ENCODE results near the gene KRTAP9-1. TPM values are rescaled to one million over a fixed set of nuclear protein-coding genes. Genes with fewer than 3 reads are reported as not detected.
"Not testable (repeated sequence)": the region's sequence is repeated elsewhere in the genome, so short reads cannot be mapped to it uniquely, and the experiment has no call there.

The KRTAP9-1 gene
- total RNA-seq (not detected), polyA plus RNA-seq (not detected)

DNA sequence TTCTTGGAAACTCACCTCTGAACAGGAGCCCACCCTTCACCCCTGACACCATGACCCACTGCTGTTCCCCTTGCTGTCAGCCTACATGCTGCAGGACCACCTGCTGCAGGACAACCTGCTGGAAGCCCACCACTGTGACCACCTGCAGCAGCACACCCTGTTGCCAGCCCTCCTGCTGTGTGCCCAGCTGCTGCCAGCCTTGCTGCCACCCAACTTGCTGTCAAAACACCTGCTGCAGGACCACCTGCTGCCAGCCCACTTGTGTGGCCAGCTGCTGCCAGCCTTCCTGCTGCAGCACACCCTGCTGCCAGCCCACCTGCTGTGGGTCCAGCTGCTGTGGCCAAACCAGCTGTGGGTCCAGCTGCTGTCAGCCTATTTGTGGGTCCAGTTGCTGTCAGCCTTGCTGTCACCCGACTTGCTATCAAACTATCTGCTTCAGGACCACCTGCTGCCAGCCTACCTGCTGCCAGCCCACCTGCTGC lies at the start of gene KRTAP9-1:
KRTAP9-1 (plus strand) TSS at position 51 of the 482 bp plus-strand sequence; CDS start at position 51, 0 bp downstream.
- H3K9me3 ChIP-seq (ENCODE audit: control insufficient read depth in 4 of 4, low read length in 3 of 4); H3K36me3 ChIP-seq (ENCODE audit: control insufficient read depth in 4 of 4, insufficient read depth in 3 of 4, low read depth in 1 of 4, low read length in 3 of 4): not testable (repeated sequence)
- WGBS: 64% methylated on average over 1 of the region's 1 CpG

DNA sequence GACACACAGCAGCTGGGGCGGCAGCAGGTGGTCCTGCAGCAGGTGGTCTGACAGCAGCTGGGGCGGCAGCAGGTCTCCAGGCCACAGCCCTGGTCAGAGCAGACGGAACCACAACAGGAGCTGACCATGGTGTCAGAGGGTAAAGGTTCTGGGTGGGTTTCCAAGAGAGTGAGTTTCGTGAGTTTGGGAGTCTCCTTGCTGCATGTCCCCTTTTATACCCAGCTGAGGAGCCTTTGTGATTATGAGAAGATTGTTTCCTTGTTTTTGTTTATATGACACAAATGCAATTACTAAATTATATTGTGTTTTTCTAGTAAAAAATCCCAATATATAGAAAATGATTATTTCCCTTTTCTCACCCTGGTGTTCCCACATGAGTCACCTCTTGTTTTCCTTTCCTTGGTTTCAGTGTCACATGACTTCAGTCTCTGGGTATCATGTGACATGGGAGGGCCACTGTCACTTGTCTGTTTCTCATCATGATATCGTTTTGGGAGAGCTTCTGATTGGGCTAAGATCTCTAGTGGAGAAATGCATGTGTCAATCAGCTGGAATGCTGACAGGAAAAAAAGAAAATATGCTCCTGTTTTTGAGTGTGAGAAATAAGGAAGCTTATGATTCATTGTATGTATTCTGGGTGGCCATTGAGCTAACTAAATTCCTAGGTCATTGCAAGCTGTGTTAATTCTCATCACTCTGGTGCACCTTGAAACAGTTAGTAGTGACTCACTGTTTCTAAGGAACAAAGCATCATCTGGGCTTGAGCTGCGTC lies 49.1 kb upstream of the KRTAP9-1 start, which contains the start of gene KRTAP4-6:
KRTAP4-6 (minus strand) TSS at position 185 of the 772 bp plus-strand sequence; CDS start at position 128, 57 bp downstream.
- Histone ChIP-seq H3K27me3 (ENCODE audit: control insufficient read depth in 4 of 4, insufficient read depth in 4 of 4, low read length in 3 of 4) (peaks cover 0 to 4% (median under 1%) of the 10 kb centered on the region in 4 donors), H3K4me3 (ENCODE audit: low read depth in 1 of 3, low read length in 3 of 3) (no peak within 1 kb of the TSS), H3K27ac (ENCODE audit: low read depth in 1 of 2, low read length in 2 of 2) (no peak within 1 kb of the TSS), H3K4me1 (ENCODE audit: control insufficient read depth in 4 of 4, insufficient read depth in 4 of 4, low read length in 3 of 4) (no peaks in the 10 kb centered on the region), H3K9ac (ENCODE audit: low read depth in 1 of 2, low read length in 2 of 2) (no peak within 1 kb of the TSS), H3K36me3 (ENCODE audit: control insufficient read depth in 4 of 4, insufficient read depth in 3 of 4, low read depth in 1 of 4, low read length in 3 of 4) (no peaks in the 10 kb centered on the region), H3K9me3 (ENCODE audit: control insufficient read depth in 4 of 4, low read length in 3 of 4) (peaks cover 5 to 27% (median 11%) of the 10 kb centered on the region in 4 donors)
- WGBS: 82% methylated on average over 6 of the region's 6 CpGs
- no peak for DNase-seq (ENCODE audit: low spot score)
- TF ChIP-seq YY1 (IDR thresholded peaks at IDR 0.05) (no peak), HNF4G (IDR thresholded peaks at IDR 0.05) (no peak), RAD21 (IDR thresholded peaks at IDR 0.05) (no peak), GABPA (IDR thresholded peaks at IDR 0.05 in 1 of 2, conservative IDR thresholded peaks at IDR 0.05 in 1 of 2) (no peak), RXRA (IDR thresholded peaks at IDR 0.05) (no peak), FOXA2 (IDR thresholded peaks at IDR 0.05) (no peak), JUND (IDR thresholded peaks at IDR 0.05) (no peak), TAF1 (conservative IDR thresholded peaks at IDR 0.05) (no peak), FOXA1 (IDR thresholded peaks at IDR 0.05) (no peak), EGR1 (IDR thresholded peaks at IDR 0.05; ENCODE audit: low read depth in 2 of 2) (no peak)

More for the DNA sequence above, at the start of gene KRTAP9-1:
- not testable (repeated sequence) for H3K9ac ChIP-seq (ENCODE audit: low read depth in 1 of 2, low read length in 2 of 2); DNase-seq (ENCODE audit: low spot score); H3K4me3 ChIP-seq (ENCODE audit: low read depth in 1 of 3, low read length in 3 of 3); H3K27me3 ChIP-seq (ENCODE audit: control insufficient read depth in 4 of 4, insufficient read depth in 4 of 4, low read length in 3 of 4); H3K4me1 ChIP-seq (ENCODE audit: control insufficient read depth in 4 of 4, insufficient read depth in 4 of 4, low read length in 3 of 4); H3K27ac ChIP-seq (ENCODE audit: low read depth in 1 of 2, low read length in 2 of 2)

DNA sequence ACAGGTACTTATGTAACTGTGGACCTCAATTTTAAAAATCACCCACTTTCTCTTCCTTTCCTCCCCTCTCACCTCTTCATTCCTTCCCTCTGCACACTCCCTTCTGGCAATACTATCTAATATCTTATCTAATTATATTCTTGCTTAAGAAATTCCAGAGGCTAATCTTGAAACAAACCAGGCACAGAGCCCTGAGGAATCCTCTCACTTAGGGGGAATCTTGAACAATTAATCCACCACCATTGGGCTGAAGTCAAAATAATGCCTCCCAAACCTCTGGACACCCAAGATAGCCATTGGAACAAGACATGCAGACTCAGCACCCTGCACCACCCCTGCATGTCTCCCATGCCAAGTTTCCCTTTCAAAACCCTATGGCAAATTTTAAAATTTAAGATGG lies 48.3 kb upstream of the KRTAP9-1 start:
- H3K36me3 ChIP-seq (ENCODE audit: control insufficient read depth in 4 of 4, insufficient read depth in 3 of 4, low read depth in 1 of 4, low read length in 3 of 4): no peaks in the 10 kb centered on the region
- TF ChIP-seq, protein P1, sequence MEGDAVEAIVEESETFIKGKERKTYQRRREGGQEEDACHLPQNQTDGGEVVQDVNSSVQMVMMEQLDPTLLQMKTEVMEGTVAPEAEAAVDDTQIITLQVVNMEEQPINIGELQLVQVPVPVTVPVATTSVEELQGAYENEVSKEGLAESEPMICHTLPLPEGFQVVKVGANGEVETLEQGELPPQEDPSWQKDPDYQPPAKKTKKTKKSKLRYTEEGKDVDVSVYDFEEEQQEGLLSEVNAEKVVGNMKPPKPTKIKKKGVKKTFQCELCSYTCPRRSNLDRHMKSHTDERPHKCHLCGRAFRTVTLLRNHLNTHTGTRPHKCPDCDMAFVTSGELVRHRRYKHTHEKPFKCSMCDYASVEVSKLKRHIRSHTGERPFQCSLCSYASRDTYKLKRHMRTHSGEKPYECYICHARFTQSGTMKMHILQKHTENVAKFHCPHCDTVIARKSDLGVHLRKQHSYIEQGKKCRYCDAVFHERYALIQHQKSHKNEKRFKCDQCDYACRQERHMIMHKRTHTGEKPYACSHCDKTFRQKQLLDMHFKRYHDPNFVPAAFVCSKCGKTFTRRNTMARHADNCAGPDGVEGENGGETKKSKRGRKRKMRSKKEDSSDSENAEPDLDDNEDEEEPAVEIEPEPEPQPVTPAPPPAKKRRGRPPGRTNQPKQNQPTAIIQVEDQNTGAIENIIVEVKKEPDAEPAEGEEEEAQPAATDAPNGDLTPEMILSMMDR (IDR thresholded peaks at IDR 0.05; ENCODE audit: low read depth, low read length, missing input control): no peak
- TF ChIP-seq SP1 (IDR thresholded peaks at IDR 0.05) (no peak), GABPA (IDR thresholded peaks at IDR 0.05 in 1 of 2, conservative IDR thresholded peaks at IDR 0.05 in 1 of 2) (no peak), EGR1 (IDR thresholded peaks at IDR 0.05; ENCODE audit: low read depth in 2 of 2) (no peak), TAF1 (conservative IDR thresholded peaks at IDR 0.05) (no peak), NR2F2 (IDR thresholded peaks at IDR 0.05) (no peak), FOXA1 (IDR thresholded peaks at IDR 0.05) (no peak), MAX (IDR thresholded peaks at IDR 0.05) (no peak), HNF4G (IDR thresholded peaks at IDR 0.05) (no peak), RAD21 (IDR thresholded peaks at IDR 0.05) (no peak), REST (IDR thresholded peaks at IDR 0.05) (no peak), JUND (IDR thresholded peaks at IDR 0.05) (no peak), YY1 (IDR thresholded peaks at IDR 0.05) (no peak), RXRA (IDR thresholded peaks at IDR 0.05) (no peak), HNF4A (conservative IDR thresholded peaks at IDR 0.05) (no peak), ATF3 (IDR thresholded peaks at IDR 0.05) (no peak), ZBTB33 (IDR thresholded peaks at IDR 0.05) (no peak), FOXA2 (IDR thresholded peaks at IDR 0.05) (no peak)
- H3K9me3 ChIP-seq (ENCODE audit: control insufficient read depth in 4 of 4, low read length in 3 of 4): peaks cover 5 to 27% (median 11%) of the 10 kb centered on the region in 4 donors
- H3K4me3 ChIP-seq (ENCODE audit: low read depth in 1 of 3, low read length in 3 of 3): no peak overlapping the region
- H3K27me3 ChIP-seq (ENCODE audit: control insufficient read depth in 4 of 4, insufficient read depth in 4 of 4, low read length in 3 of 4): peaks cover 0 to 4% (median under 1%) of the 10 kb centered on the region in 4 donors
- DNase-seq (ENCODE audit: low spot score): no peak
- no peak overlapping the region for H3K9ac ChIP-seq (ENCODE audit: low read depth in 1 of 2, low read length in 2 of 2)
- H3K27ac ChIP-seq (ENCODE audit: low read depth in 1 of 2, low read length in 2 of 2): no peak overlapping the region
- no peaks in the 10 kb centered on the region for H3K4me1 ChIP-seq (ENCODE audit: control insufficient read depth in 4 of 4, insufficient read depth in 4 of 4, low read length in 3 of 4)
